Measurements from ENCODE around the gene PLD5.

The PLD5 gene

DNA sequence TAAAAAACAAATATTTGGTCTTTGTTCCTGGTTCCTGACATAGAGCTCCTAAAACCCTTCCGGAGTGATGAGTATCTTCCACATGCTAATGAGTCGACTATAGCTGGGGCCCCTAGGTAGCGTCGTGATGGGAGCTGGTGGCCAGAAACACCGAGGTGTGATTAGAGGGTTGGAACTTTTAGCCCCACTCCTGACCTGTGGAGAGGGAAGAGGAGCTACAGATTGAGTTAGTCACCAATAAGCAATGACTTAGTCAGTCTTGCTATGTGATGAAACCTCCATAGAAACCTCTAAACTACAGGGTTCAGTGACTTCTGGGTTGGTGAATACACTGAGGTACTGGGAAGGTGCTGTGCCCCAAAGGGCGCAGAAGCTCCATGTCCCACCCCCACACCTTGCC lies 30.1 kb upstream of the PLD5 start:
- TF ChIP-seq, protein P1, sequence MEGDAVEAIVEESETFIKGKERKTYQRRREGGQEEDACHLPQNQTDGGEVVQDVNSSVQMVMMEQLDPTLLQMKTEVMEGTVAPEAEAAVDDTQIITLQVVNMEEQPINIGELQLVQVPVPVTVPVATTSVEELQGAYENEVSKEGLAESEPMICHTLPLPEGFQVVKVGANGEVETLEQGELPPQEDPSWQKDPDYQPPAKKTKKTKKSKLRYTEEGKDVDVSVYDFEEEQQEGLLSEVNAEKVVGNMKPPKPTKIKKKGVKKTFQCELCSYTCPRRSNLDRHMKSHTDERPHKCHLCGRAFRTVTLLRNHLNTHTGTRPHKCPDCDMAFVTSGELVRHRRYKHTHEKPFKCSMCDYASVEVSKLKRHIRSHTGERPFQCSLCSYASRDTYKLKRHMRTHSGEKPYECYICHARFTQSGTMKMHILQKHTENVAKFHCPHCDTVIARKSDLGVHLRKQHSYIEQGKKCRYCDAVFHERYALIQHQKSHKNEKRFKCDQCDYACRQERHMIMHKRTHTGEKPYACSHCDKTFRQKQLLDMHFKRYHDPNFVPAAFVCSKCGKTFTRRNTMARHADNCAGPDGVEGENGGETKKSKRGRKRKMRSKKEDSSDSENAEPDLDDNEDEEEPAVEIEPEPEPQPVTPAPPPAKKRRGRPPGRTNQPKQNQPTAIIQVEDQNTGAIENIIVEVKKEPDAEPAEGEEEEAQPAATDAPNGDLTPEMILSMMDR (IDR thresholded peaks at IDR 0.05; ENCODE audit: low read depth, low read length) = no peak
- no peak overlapping the region for H3K4me3 ChIP-seq (replicated peaks in 1 of 2; ENCODE audit: low read depth in 2 of 2, low read length in 2 of 2)
- no peak for DNase-seq (ENCODE audit: low read depth in 2 of 2)

DNA sequence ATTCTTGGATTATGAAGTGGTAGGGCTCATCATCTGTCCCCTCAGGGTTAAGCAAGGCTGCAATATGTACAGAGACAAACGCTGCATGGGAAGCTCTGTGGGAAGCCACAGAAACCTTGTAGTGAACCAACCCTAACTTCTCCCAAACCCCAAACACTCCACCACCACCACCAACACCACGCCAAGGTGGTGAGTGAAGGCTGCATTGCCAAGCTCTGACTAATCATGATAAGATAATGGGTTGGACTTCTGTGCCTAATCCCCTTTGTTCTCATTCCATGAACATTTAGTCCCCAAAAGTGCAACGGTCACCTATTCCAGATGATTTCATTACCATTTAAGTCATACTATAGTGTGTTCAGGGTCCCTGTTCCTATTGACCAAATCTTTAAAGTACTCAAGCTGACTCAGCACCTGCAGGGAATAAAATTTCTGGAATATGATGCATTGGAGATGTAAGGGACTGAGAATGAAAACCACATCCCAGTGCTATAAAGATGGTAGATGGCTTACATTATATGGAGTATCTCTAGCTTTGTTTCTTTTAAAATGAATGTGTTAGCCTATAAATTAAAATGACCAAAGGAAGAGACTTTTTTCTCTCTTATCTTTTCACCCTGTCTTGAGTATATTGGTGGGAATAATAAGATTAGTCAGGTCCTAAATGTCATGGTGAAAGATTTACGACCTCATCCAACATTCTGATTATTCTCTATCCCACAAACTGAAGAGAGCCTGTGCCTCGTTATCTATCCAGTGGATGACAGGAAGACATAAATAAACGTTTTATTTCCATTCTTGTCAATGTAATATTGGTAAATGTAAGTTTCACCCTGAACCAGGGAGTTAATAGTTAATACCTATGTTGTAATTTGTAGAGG lies 22.6 kb upstream of the PLD5 start:
- DNase-seq (ENCODE audit: low read depth in 2 of 2) = no peak
- TF ChIP-seq, protein P1 (IDR thresholded peaks at IDR 0.05; ENCODE audit: low read depth, low read length) = no peak

DNA sequence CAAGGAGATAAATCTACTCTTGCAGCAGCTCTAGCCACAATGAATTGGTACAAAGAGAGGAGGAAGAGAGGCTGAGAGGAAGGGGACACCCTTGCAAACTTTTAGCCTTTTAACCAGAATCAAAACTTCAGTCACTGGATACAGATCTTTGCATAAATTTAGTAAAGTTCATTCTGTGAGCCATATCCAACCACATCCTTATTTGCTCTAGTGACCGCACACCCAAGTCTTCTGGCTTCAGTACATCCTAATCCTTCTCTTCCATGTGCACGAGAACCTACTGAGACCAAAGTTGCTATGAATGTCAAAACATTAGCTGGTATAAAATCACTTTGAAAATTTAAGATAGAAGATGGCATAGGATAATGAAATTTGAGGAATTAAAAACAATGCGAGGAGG lies 21.9 kb upstream of the PLD5 start:
- no peak for DNase-seq (ENCODE audit: low read depth in 2 of 2)
- H3K4me3 ChIP-seq (replicated peaks in 1 of 2; ENCODE audit: low read depth in 2 of 2, low read length in 2 of 2) = no peak overlapping the region
- TF ChIP-seq, protein P1 (IDR thresholded peaks at IDR 0.05; ENCODE audit: low read depth, low read length) = no peak

More for the DNA sequence above, 22.6 kb upstream of the PLD5 start:
- H3K4me3 ChIP-seq (replicated peaks in 1 of 2; ENCODE audit: low read depth in 2 of 2, low read length in 2 of 2) = no peak overlapping the region

- H3K4me3 ChIP-seq (replicated peaks in 1 of 2; ENCODE audit: low read depth in 2 of 2, low read length in 2 of 2) = no peak overlapping the region
- TF ChIP-seq, protein P1 (IDR thresholded peaks at IDR 0.05; ENCODE audit: low read depth, low read length) = no peak
- no peak for DNase-seq (ENCODE audit: low read depth in 2 of 2)
Measured at GRCh38 chr1:242544071-242544470, 19.6 kb upstream of the PLD5 start.

- DNase-seq (ENCODE audit: low read depth in 2 of 2) = no peak
- TF ChIP-seq, protein P1 (IDR thresholded peaks at IDR 0.05; ENCODE audit: low read depth, low read length) = no peak
- H3K4me3 ChIP-seq (replicated peaks in 1 of 2; ENCODE audit: low read depth in 2 of 2, low read length in 2 of 2) = no peak overlapping the region
Measured at GRCh38 chr1:242542271-242542670, 17.8 kb upstream of the PLD5 start.

- no peak overlapping the region for H3K4me3 ChIP-seq (replicated peaks in 1 of 2; ENCODE audit: low read depth in 2 of 2, low read length in 2 of 2)
- TF ChIP-seq, protein P1 (IDR thresholded peaks at IDR 0.05; ENCODE audit: low read depth, low read length) = no peak
- no peak for DNase-seq (ENCODE audit: low read depth in 2 of 2)
Measured at GRCh38 chr1:242535986-242536385, 11.5 kb upstream of the PLD5 start.
